Common myeloid progenitor, CD34-positive (primary cell): ENCODE measurements around the gene HGD.

ENCODE experiments used
- CTCF ChIA-PET: fragments of 350-600 bp; sonication (Branson Sonifier 250); formaldehyde crosslinking; loops from one replicate; lab custom pipeline; 2021; ENCODE audit warnings: antibody characterized with exemption; lab: Charles Lee
- POLR2A ChIA-PET: fragments of 350-600 bp; sonication (Branson Sonifier 250); formaldehyde crosslinking; loops from one replicate; lab custom pipeline; 2021; ENCODE audit warnings: antibody characterized with exemption; lab: Charles Lee
- DNase-seq, 3 donors: peaks; one replicate each; pipeline versions ENCODE4 v3.0.0 to v3.0.0-alpha.2; 2013
- H3K27ac ChIP-seq, 2 experiments: 1 replicate in 1 of 2; 2 replicates in 1 of 2; pipeline ENCODE4 v1.7.0; 2013; ENCODE audit warnings: inconsistent platforms in 2 of 2, low read length in 2 of 2, mild to moderate bottlenecking in 2 of 2, low read depth in 1 of 2, moderate library complexity in 1 of 2; ENCODE audit not compliant: severe bottlenecking in 2 of 2, insufficient read depth in 1 of 2, poor library complexity in 1 of 2
- H3K27me3 ChIP-seq, 5 experiments: replicated peaks in 2 of 5; 1 replicate in 3 of 5; 2 replicates in 2 of 5; pipeline versions ENCODE4 v1.6.1 to v1.7.0; 2013; ENCODE audit warnings: low read length in 4 of 5, mild to moderate bottlenecking in 2 of 5, moderate library complexity in 2 of 5, inconsistent platforms in 1 of 5; ENCODE audit not compliant: insufficient read depth in 5 of 5, control insufficient read depth in 4 of 5
- H3K36me3 ChIP-seq, 4 experiments: 1 replicate in 2 of 4; 2 replicates in 2 of 4; pipeline versions ENCODE4 v1.6.1 to v1.7.0; 2013; ENCODE audit warnings: low read length in 3 of 4, control low read depth in 1 of 4, mild to moderate bottlenecking in 1 of 4; ENCODE audit not compliant: control insufficient read depth in 4 of 4, insufficient read depth in 4 of 4
- H3K4me1 ChIP-seq, 4 experiments: 1 replicate in 3 of 4; 2 replicates in 1 of 4; pipeline versions ENCODE4 v1.6.1 to v1.7.1; 2013; ENCODE audit warnings: low read length in 3 of 4, mild to moderate bottlenecking in 3 of 4, control low read depth in 1 of 4, inconsistent platforms in 1 of 4, moderate library complexity in 1 of 4; ENCODE audit not compliant: control insufficient read depth in 4 of 4, insufficient read depth in 4 of 4; ENCODE audit errors: control extremely low read depth in 1 of 4
- H3K4me3 ChIP-seq, 7 experiments: 1 replicate in 4 of 7; 2 replicates in 3 of 7; pipeline versions ENCODE4 v1.5.1 to v1.7.0; 2013; ENCODE audit warnings: mild to moderate bottlenecking in 7 of 7, low read length in 6 of 7, moderate library complexity in 6 of 7, inconsistent platforms in 2 of 7, low read depth in 2 of 7, control low read depth in 1 of 7; ENCODE audit not compliant: insufficient read depth in 4 of 7, control insufficient read depth in 1 of 7; ENCODE audit errors: extremely low read depth in 1 of 7
- H3K9me3 ChIP-seq, 5 experiments: 1 replicate in 4 of 5; 2 replicates in 1 of 5; pipeline versions ENCODE4 v1.6.1 to v1.7.1; 2013; ENCODE audit warnings: low read length in 4 of 5, mild to moderate bottlenecking in 2 of 5, inconsistent platforms in 1 of 5, low read depth in 1 of 5, moderate library complexity in 1 of 5; ENCODE audit not compliant: control insufficient read depth in 4 of 5, insufficient read depth in 2 of 5; ENCODE audit errors: control extremely low read depth in 1 of 5
- WGBS: methylation state at CpG from one replicate; pipeline ENCODE4 v1.1.5; 2013; ENCODE audit not compliant: insufficient coverage; 5-methylcytosine and 5-hydroxymethylcytosine counted together

HGD gene

DNA sequence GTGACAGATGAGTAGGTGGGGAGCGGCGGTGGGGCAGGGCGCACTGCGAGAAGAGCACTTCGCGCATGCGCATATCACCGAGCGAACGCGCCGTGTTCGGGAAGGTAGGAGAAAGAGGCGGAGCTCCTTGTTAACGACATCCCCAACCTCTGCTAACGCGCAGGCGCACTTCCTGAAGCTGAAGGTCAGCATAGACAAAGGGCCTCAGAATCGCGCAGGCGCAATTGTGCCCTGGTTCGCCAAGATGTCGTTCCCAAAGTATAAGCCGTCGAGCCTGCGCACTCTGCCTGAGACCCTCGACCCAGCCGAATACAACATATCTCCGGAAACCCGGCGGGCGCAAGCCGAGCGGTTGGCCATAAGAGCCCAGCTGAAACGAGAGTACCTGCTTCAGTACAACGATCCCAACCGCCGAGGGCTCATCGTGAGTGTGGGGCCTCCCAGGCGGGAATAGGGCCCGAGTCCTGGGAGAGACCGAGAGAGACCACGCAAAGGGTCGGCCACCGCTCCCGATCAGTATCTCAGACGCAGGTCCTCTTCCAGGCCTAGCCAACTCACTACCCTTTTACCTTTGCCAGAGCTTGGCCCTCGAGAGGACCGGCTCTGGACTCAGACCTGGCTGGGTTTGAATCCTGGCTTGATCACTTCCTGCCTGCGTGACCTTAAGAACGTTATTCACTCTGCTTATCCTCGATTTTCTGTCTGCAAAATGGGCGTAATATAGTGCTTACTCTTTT is 85.8 kb downstream of the HGD start, which contains the start of gene NDUFB4:
NDUFB4 (plus strand) TSS at position 221 of the 737 bp plus-strand sequence; CDS start at position 245, 24 bp downstream.
- Histone ChIP-seq H3K9me3 (no peaks in the 10 kb centered on the region), H3K4me3 (peak within 1 kb of the TSS; percentile 42 to 94 (median 89)), H3K27me3 (no peaks in the 10 kb centered on the region), H3K27ac (peak within 1 kb of the TSS; percentile 94 to 96), H3K4me1 (peaks cover 3 to 29% (median 8%) of the 10 kb centered on the region in 4 experiments), H3K36me3 (peaks cover 5 to 32% (median 17%) of the 10 kb centered on the region in 4 experiments)
- peak; percentile 98 for DNase-seq
- 0% methylated on average over 42 of the region's 53 CpGs for WGBS
- POLR2A ChIA-PET, result interaction anchor here (0.6 kb wide), 1 partner anchor 1186 kb away, joined by 3 read pairs; no protein-coding TSS in a partner anchor
- CTCF ChIA-PET, result interaction anchor here (1.4 to 2.2 kb wide), 5 partner anchors 28 to 199 kb away, joined by 4 to 10 read pairs (median 5); no protein-coding TSS in a partner anchor

DNA sequence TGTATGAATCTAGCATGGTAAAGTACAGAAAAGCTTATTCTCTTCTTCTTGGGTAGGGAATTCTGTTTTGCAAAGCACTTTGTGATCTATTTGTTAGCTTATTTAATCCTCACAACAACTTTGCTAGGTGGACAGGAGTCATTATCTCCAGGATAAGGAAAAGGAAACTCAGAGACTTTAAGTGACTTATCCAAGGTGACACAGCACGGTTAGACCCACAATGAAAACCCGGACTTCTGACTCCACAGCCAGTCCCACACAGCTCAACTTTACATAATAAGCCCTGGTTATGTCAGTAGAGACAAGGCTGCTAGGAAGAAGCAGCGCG is 86.3 kb downstream of the HGD start:
- WGBS, result no CpG with 5 or more reads among the region's 4 CpGs

DNA sequence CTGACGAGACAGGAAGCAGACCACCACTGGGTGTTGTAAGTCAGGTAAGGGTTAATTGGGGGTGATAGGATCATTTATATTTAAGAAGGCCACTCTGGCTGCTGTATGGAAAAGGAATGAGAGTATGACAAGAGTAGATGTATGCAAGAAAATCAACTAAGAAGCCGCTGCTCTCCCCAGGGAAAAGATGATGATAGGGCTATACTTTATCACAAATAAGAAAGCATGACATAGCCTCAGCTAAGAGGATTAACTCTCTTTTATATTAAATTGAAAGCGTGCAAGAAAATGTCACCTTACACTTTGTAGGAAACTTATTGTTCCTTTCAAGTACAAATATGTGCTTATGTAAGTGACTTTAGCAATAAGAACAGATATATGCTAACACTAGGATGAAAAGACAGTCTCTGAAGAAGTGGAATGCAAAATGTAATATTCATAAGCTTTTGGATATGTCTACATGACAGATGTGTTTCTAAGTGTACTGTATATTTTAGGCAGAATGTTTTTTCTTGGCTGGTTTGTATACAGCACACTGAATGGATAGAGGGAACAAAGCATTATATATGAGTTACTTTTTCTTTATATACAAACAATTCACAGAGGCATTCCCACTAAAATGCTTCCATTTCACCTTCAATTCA is 94.6 kb downstream of the HGD start:
- H3K36me3 ChIP-seq, result no peaks in the 10 kb centered on the region
- ChIA-PET CTCF (interaction anchor here (0.6 to 0.8 kb wide), 3 partner anchors 29 to 188 kb away, joined by 3 read pairs; no protein-coding TSS in a partner anchor), POLR2A (no interaction called here)
- WGBS, result 100% methylated on average over 1 of the region's 3 CpGs
- H3K4me3 ChIP-seq, result no peak overlapping the region
- H3K27ac ChIP-seq, result no peak overlapping the region
- no peaks in the 10 kb centered on the region for H3K27me3 ChIP-seq
- DNase-seq, result no peak
- no peaks in the 10 kb centered on the region for H3K4me1 ChIP-seq
- H3K9me3 ChIP-seq, result no peaks in the 10 kb centered on the region

More for the DNA sequence above, 86.3 kb downstream of the HGD start:
- POLR2A ChIA-PET, result interaction anchor here (0.6 kb wide), 1 partner anchor 1186 kb away, joined by 3 read pairs; no protein-coding TSS in a partner anchor
- peak overlapping the region; percentile 42 to 94 (median 89) for H3K4me3 ChIP-seq
- CTCF ChIA-PET, result interaction anchor here (1.4 to 2.2 kb wide), 4 partner anchors 28 to 199 kb away, joined by 4 to 10 read pairs (median 7); no protein-coding TSS in a partner anchor
- peaks cover 5 to 28% (median 15%) of the 10 kb centered on the region in 4 experiments for H3K36me3 ChIP-seq
- H3K27me3 ChIP-seq, result no peaks in the 10 kb centered on the region
- peaks cover 3 to 29% (median 8%) of the 10 kb centered on the region in 4 experiments for H3K4me1 ChIP-seq
- DNase-seq, result no peak
- H3K9me3 ChIP-seq, result no peaks in the 10 kb centered on the region
- H3K27ac ChIP-seq, result peak overlapping the region in 1 of 2 experiments; percentile 96
